ES-I3 (cell line): Measurements from ENCODE around the gene PAPPA.

ENCODE experiments used
- H3K36me3 ChIP-seq: 2 replicates; pipeline ENCODE4 v1.6.1; 2013; ENCODE audit warnings: mild to moderate bottlenecking, low read length, control low read depth, moderate library complexity; ENCODE audit not compliant: insufficient read depth
- H3K4me1 ChIP-seq: 2 replicates; pipeline ENCODE4 v1.6.1; 2013; ENCODE audit warnings: mild to moderate bottlenecking, control low read depth, low read length; ENCODE audit not compliant: insufficient read depth
- H3K9ac ChIP-seq: 2 replicates; pipeline ENCODE4 v1.6.1; 2013; ENCODE audit warnings: low read depth, mild to moderate bottlenecking, low read length, moderate library complexity
- H3K9me3 ChIP-seq: 2 replicates; pipeline ENCODE4 v1.6.1; 2013; ENCODE audit warnings: mild to moderate bottlenecking, low read length, moderate library complexity; ENCODE audit not compliant: control insufficient read depth, insufficient read depth

The PAPPA gene

GRCh38 chr9:116345817-116346216, 192.2 kb downstream of the PAPPA start:
- no peaks in the 10 kb centered on the region for H3K36me3 ChIP-seq
- peaks cover 8% of the 10 kb centered on the region; the same call in 1 of the 2 replicates for H3K4me1 ChIP-seq
- H3K9ac ChIP-seq: no peak overlapping the region
- H3K9me3 ChIP-seq: no peaks in the 10 kb centered on the region

GRCh38 chr9:116349684-116350083, 196.1 kb downstream of the PAPPA start:
- no peaks in the 10 kb centered on the region for H3K9me3 ChIP-seq
- H3K36me3 ChIP-seq: no peaks in the 10 kb centered on the region
- H3K9ac ChIP-seq: no peak overlapping the region
- H3K4me1 ChIP-seq: no peaks in the 10 kb centered on the region

GRCh38 chr9:116350213-116350612, 196.6 kb downstream of the PAPPA start:
- Histone ChIP-seq H3K9ac (no peak overlapping the region), H3K9me3 (no peaks in the 10 kb centered on the region), H3K4me1 (no peaks in the 10 kb centered on the region), H3K36me3 (no peaks in the 10 kb centered on the region)

GRCh38 chr9:116352958-116353357, 199.4 kb downstream of the PAPPA start:
- Histone ChIP-seq H3K36me3 (no peaks in the 10 kb centered on the region), H3K9me3 (no peaks in the 10 kb centered on the region), H3K4me1 (no peaks in the 10 kb centered on the region), H3K9ac (no peak overlapping the region)

GRCh38 chr9:116355153-116355921, 201.7 kb downstream of the PAPPA start:
- H3K36me3 ChIP-seq: no peaks in the 10 kb centered on the region
- no peaks in the 10 kb centered on the region for H3K4me1 ChIP-seq
- no peaks in the 10 kb centered on the region for H3K9me3 ChIP-seq
- no peak overlapping the region for H3K9ac ChIP-seq

GRCh38 chr9:116358251-116358650, 204.7 kb downstream of the PAPPA start:
- no peak overlapping the region for H3K9ac ChIP-seq
- no peaks in the 10 kb centered on the region for H3K9me3 ChIP-seq
- no peaks in the 10 kb centered on the region for H3K4me1 ChIP-seq
- H3K36me3 ChIP-seq: no peaks in the 10 kb centered on the region

GRCh38 chr9:116360016-116360415, 206.4 kb downstream of the PAPPA start:
- Histone ChIP-seq H3K4me1 (peaks cover 4% of the 10 kb centered on the region; the same call in 1 of the 2 replicates), H3K9me3 (no peaks in the 10 kb centered on the region), H3K9ac (no peak overlapping the region), H3K36me3 (no peaks in the 10 kb centered on the region)

GRCh38 chr9:116360989-116361388, 207.4 kb downstream of the PAPPA start:
- peaks cover 5% of the 10 kb centered on the region for H3K4me1 ChIP-seq
- no peaks in the 10 kb centered on the region for H3K36me3 ChIP-seq
- H3K9ac ChIP-seq: no peak overlapping the region
- no peaks in the 10 kb centered on the region for H3K9me3 ChIP-seq

- peaks cover 5% of the 10 kb centered on the region for H3K4me1 ChIP-seq
- no peaks in the 10 kb centered on the region for H3K9me3 ChIP-seq
- H3K36me3 ChIP-seq: no peaks in the 10 kb centered on the region
- no peak overlapping the region for H3K9ac ChIP-seq
These were observed 208.0 kb downstream of the PAPPA start for GRCh38 chr9:116361547-116361946.

- Histone ChIP-seq H3K9ac (no peak overlapping the region), H3K9me3 (no peaks in the 10 kb centered on the region), H3K4me1 (peaks cover 5% of the 10 kb centered on the region), H3K36me3 (no peaks in the 10 kb centered on the region)
These were observed 208.9 kb downstream of the PAPPA start for GRCh38 chr9:116362493-116362892.

- Histone ChIP-seq H3K36me3 (no peaks in the 10 kb centered on the region), H3K9ac (no peak overlapping the region), H3K9me3 (no peaks in the 10 kb centered on the region), H3K4me1 (peaks cover 5% of the 10 kb centered on the region)
These were observed 211.5 kb downstream of the PAPPA start for GRCh38 chr9:116365056-116365471.

GRCh38 chr9:116366241-116366640, 212.7 kb downstream of the PAPPA start:
- no peaks in the 10 kb centered on the region for H3K9me3 ChIP-seq
- H3K36me3 ChIP-seq: no peaks in the 10 kb centered on the region
- no peak overlapping the region for H3K9ac ChIP-seq
- H3K4me1 ChIP-seq: peaks cover 5% of the 10 kb centered on the region

GRCh38 chr9:116368680-116369079, 215.1 kb downstream of the PAPPA start:
- no peaks in the 10 kb centered on the region for H3K36me3 ChIP-seq
- no peaks in the 10 kb centered on the region for H3K9me3 ChIP-seq

GRCh38 chr9:116369706-116370105, 216.1 kb downstream of the PAPPA start:
- Histone ChIP-seq H3K9me3 (no peaks in the 10 kb centered on the region), H3K9ac (no peak overlapping the region), H3K36me3 (no peaks in the 10 kb centered on the region), H3K4me1 (peaks cover 4% of the 10 kb centered on the region)

More at GRCh38 chr9:116368680-116369079, 215.1 kb downstream of the PAPPA start:
- Histone ChIP-seq H3K4me1 (peaks cover 5% of the 10 kb centered on the region), H3K9ac (no peak overlapping the region)

GRCh38 chr9:116370556-116370955, 217.0 kb downstream of the PAPPA start:
- Histone ChIP-seq H3K9me3 (no peaks in the 10 kb centered on the region), H3K36me3 (no peaks in the 10 kb centered on the region), H3K9ac (no peak overlapping the region), H3K4me1 (no peaks in the 10 kb centered on the region; the same call in 1 of the 2 replicates)
